Right lobe of liver (tissue), 6 donors: ENCODE results near the gene ITGA3. TPM values are rescaled to one million over a fixed set of nuclear protein-coding genes. Genes with fewer than 3 reads are reported as not detected.

Source experiments
- ATAC-seq, 4 donors: fragments of 200-7000 bp; cut with Tn5 transposase; one replicate each; pipeline ENCODE4 v1.9.1; 2020; ENCODE audit warnings: mild to moderate bottlenecking in 4 of 4, moderate library complexity in 4 of 4
- DNase-seq, 3 donors: peaks; one replicate each; pipeline ENCODE4 v3.0.0-alpha.2; 2020
- H3K27ac ChIP-seq, 3 donors: fragments of 200-600 bp; one replicate each; pipeline ENCODE4 v1.8.0; 2022
- H3K27me3 ChIP-seq, 2 donors: fragments of 200-600 bp; one replicate each; pipeline ENCODE4 v1.8.0; 2022
- H3K36me3 ChIP-seq, 4 donors: fragments of 200-600 bp; sonication (generic) in 1 of 4; one replicate each; pipeline versions ENCODE4 v1.5.1 to v1.8.0; 2017 to 2022; ENCODE audit warnings: control low read depth in 1 of 4
- H3K4me1 ChIP-seq, 4 donors: fragments of 200-600 bp; sonication (generic) in 1 of 4; one replicate each; pipeline versions ENCODE4 v1.5.1 to v1.8.0; 2017 to 2022; ENCODE audit warnings: control low read depth in 1 of 4
- H3K4me3 ChIP-seq, 3 donors: fragments of 200-600 bp; one replicate each; pipeline ENCODE4 v1.8.0; 2022
- H3K9me3 ChIP-seq, 4 donors: fragments of 200-600 bp; sonication (generic) in 1 of 4; one replicate each; pipeline versions ENCODE4 v1.5.1 to v1.8.0; 2017 to 2022; ENCODE audit warnings: control low read depth in 1 of 4
- CTCF ChIP-seq, 4 donors: fragments of 200-600 bp in 3 of 4; fragments of 450-650 bp in 1 of 4; IDR thresholded peaks; one replicate each; pipeline versions ENCODE4 v1.5.1 to v1.8.0; 2016 to 2022; ENCODE audit warnings: antibody characterized with exemption in 4 of 4, mild to moderate bottlenecking in 2 of 4
- POLR2A ChIP-seq: fragments of 450-650 bp; IDR thresholded peaks from one replicate; pipeline ENCODE4 v1.6.1; 2017; ENCODE audit warnings: antibody characterized with exemption, mild to moderate bottlenecking
- WGBS: methylation state at CpG from one replicate; pipeline ENCODE4 v1.1.6; 2018; ENCODE audit warnings: low coverage, low lambda C conversion rate; ENCODE audit not compliant: insufficient coverage; ENCODE audit errors: missing lambda C conversion rate; 5-methylcytosine and 5-hydroxymethylcytosine counted together
- intact Hi-C, 2 donors: fragments of 100-400 bp; cut with DNase I; formaldehyde crosslinking; loops; one replicate each; pipeline versions ENCODE4 v1.11.2 to v1.14.1; 2022
- total RNA-seq, 6 experiments: library from RNA; depleted of rRNA in 2 of 6; stranded (reverse); fragments of >200 nt in 2 of 6; fragmentation: NEBNext Ultra II Directional in 3 of 6; extraction: Animal tissue kit (Norgen Biotek cat#: 25700) in 3 of 6; gene quantifications; one replicate each; pipeline versions ENCODE4 v1.1.0 to v1.2.4, GENCODE V29; 2016 to 2023
- donor health status: DM: no; HTN: yes; CAD: no.
- donor health status: DM: no; HTN: no; CAD: no.
- donor health status: DM: no; HTN: no; CAD: no.
- donor health status: DM: no; HTN: yes; CAD: no.
- donor health status: DM: no; HTN: yes; CAD: no.

Gene ITGA3
- total RNA-seq, 6 experiments from 2014 or later, result 1.4 to 3.7 (median 2.4) TPM

- no peaks in the 10 kb centered on the region for H3K36me3 ChIP-seq
- intact Hi-C loops, result loop anchor here in 1 of 2 donors (10.0 kb wide), 1 partner anchor 52 kb away; no protein-coding TSS in a partner anchor
- 37% methylated on average over 6 of the region's 6 CpGs for WGBS
- H3K27me3 ChIP-seq, result no peaks in the 10 kb centered on the region
- DNase-seq, result no peak
- no peaks in the 10 kb centered on the region for H3K4me1 ChIP-seq
- H3K9me3 ChIP-seq, result no peaks in the 10 kb centered on the region
- no peak overlapping the region for H3K4me3 ChIP-seq
- H3K27ac ChIP-seq, result no peak overlapping the region
- TF ChIP-seq CTCF (IDR thresholded peaks at IDR 0.05) (no peak), POLR2A (no peak)
- no peak for ATAC-seq
Observed at GRCh38 chr17:50022463-50023130, 33.3 kb upstream of the ITGA3 start.

GRCh38 chr17:50023520-50023919 is 32.4 kb upstream of the ITGA3 start:
- intact Hi-C loops, result loop anchor here in 1 of 2 donors (10.0 kb wide), 1 partner anchor 51 kb away; no protein-coding TSS in a partner anchor
- DNase-seq, result no peak
- Histone ChIP-seq H3K4me3 (no peak overlapping the region), H3K27ac (no peak overlapping the region), H3K9me3 (no peaks in the 10 kb centered on the region), H3K4me1 (no peaks in the 10 kb centered on the region), H3K27me3 (peaks cover 0 to under 1% of the 10 kb centered on the region in 2 donors), H3K36me3 (no peaks in the 10 kb centered on the region)
- no peak for ATAC-seq
- WGBS, result 50% methylated on average over 8 of the region's 8 CpGs
- TF ChIP-seq POLR2A, result no peak
- no peak for TF ChIP-seq CTCF (IDR thresholded peaks at IDR 0.05)

- 33% methylated on average over 6 of the region's 7 CpGs for WGBS
- TF ChIP-seq POLR2A (no peak), CTCF (IDR thresholded peaks at IDR 0.05) (no peak)
- DNase-seq, result no peak
Observed at GRCh38 chr17:50024808-50025207, 31.1 kb upstream of the ITGA3 start.

GRCh38 chr17:50026046-50026675 is 29.7 kb upstream of the ITGA3 start:
- Histone ChIP-seq H3K9me3 (no peaks in the 10 kb centered on the region), H3K4me1 (no peaks in the 10 kb centered on the region), H3K27ac (no peak overlapping the region), H3K4me3 (no peak overlapping the region), H3K36me3 (no peaks in the 10 kb centered on the region), H3K27me3 (peaks cover 0 to 8% of the 10 kb centered on the region in 2 donors)
- 40% methylated on average over 3 of the region's 8 CpGs for WGBS
- intact Hi-C loops, result loop anchor here (5.0 to 10.0 kb wide), 3 partner anchors 49 to 66 kb away; no protein-coding TSS in a partner anchor
- TF ChIP-seq CTCF (IDR thresholded peaks at IDR 0.05) (no peak), POLR2A (no peak)
- ATAC-seq, result no peak
- no peak for DNase-seq

More at GRCh38 chr17:50024808-50025207, 31.1 kb upstream of the ITGA3 start:
- Histone ChIP-seq H3K9me3 (no peaks in the 10 kb centered on the region), H3K4me1 (no peaks in the 10 kb centered on the region), H3K27ac (no peak overlapping the region), H3K27me3 (peaks cover 0 to 8% of the 10 kb centered on the region in 2 donors), H3K36me3 (no peaks in the 10 kb centered on the region), H3K4me3 (no peak overlapping the region)
- no peak for ATAC-seq
- intact Hi-C loops, result loop anchor here (5.0 to 10.0 kb wide), 3 partner anchors 50 to 67 kb away; no protein-coding TSS in a partner anchor
